GM12801 (cell line): Measurements from ENCODE around the gene RPS28.

Experiments
- TF ChIP-seq, protein P1 (sequence below): IDR thresholded peaks from one replicate; pipeline ENCODE4 v1.5.1; 2011; ENCODE audit warnings: control low read depth; ENCODE audit not compliant: insufficient read length; ENCODE audit errors: extremely low read depth

The RPS28 gene

DNA sequence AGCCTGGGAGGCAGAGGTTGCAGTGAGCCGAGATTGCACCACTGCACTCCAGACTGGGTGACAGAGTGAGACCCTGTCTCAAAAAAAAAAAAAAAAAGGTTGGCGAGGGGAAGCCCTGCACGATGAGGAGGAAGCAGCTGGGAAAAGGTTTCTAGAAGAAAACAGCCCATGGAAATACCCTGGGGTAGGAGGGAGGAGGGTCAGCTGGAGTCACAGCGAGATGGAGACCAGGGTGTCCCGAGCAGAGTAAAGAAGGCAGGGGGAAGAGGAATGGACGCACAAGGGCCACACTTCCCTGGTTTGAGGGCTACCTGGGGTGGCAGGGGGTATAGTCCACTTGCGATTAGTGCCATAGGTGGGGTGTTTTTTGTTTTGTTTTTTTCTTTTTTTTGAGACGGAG lies 15.4 kb downstream of the RPS28 start:
- TF ChIP-seq, protein P1, sequence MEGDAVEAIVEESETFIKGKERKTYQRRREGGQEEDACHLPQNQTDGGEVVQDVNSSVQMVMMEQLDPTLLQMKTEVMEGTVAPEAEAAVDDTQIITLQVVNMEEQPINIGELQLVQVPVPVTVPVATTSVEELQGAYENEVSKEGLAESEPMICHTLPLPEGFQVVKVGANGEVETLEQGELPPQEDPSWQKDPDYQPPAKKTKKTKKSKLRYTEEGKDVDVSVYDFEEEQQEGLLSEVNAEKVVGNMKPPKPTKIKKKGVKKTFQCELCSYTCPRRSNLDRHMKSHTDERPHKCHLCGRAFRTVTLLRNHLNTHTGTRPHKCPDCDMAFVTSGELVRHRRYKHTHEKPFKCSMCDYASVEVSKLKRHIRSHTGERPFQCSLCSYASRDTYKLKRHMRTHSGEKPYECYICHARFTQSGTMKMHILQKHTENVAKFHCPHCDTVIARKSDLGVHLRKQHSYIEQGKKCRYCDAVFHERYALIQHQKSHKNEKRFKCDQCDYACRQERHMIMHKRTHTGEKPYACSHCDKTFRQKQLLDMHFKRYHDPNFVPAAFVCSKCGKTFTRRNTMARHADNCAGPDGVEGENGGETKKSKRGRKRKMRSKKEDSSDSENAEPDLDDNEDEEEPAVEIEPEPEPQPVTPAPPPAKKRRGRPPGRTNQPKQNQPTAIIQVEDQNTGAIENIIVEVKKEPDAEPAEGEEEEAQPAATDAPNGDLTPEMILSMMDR, result no peak

DNA sequence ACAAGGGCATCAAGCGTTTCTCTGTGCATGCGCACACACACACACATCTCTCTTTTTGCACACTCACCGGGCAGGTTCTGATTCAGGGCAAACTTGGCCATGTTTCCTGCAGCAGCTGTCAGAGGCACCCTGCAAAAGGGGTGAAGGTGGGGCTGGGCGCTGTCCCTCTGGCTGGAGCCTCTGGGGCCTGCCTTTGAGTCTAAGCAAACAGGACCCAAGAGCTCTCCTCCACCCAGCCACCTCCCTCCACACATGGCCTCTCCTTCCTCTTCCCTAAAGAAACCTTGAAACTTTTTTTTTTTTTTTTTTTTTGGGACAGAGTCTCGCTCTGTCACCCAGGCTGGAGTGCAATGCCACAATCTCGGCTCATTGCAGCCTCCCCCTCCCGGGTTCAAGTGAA lies 16.4 kb downstream of the RPS28 start:
- TF ChIP-seq, protein P1, result no peak

DNA sequence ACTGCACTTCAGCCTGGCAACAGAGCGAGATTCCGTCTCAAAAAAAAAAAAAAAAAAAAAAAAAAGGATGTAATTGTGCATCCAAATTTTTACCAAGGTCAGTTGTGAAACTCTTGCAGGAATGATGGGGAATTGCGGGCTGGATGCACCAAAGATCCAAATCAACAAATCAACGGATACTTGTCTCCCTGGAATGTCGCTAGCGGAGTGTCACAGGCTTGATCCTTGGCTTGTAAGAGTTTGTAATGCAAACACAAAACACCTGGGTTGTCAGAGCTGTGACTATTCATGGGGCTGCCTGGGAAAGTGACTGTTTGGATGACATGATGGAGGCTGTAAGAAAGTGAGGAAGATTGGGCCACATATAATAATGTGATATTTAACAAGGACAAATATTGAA lies 17.5 kb downstream of the RPS28 start:
- TF ChIP-seq, protein P1, result no peak

DNA sequence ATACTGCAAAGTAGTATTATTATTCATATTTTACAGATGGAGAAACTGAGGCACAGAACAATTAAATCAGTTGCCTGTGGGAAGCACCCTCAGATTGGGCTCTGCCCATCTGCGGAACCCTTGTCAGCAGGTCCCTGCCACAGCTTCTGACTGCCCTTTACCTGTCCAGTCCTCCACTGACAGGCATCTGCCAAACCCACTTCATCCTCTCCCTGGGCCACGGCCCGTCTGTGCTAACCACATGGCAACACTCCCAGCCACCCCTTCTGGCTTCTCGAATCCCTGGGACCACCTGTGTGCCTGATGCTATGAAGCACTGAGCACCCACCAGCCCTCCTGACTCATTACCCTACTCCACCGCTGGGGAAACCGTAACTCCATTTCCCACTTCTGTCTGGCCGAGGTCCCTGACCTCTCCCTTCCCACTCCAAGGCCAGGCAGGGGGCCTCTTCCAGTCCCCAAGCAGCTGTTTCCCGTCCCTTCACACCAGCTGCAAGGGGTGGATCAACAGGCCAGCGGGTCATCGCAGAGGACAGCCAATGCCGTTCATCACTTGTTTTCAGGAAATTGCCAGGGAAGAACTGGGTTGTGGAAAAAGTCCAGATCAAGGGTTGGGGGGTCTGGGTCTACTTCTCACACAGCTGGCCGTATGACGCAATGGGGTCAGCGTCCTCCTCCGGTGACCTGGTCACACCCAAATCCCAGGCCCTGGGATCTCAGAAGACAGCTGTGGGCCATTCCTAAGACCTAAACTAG lies 19.2 kb downstream of the RPS28 start:
- TF ChIP-seq, protein P1, result no peak

DNA sequence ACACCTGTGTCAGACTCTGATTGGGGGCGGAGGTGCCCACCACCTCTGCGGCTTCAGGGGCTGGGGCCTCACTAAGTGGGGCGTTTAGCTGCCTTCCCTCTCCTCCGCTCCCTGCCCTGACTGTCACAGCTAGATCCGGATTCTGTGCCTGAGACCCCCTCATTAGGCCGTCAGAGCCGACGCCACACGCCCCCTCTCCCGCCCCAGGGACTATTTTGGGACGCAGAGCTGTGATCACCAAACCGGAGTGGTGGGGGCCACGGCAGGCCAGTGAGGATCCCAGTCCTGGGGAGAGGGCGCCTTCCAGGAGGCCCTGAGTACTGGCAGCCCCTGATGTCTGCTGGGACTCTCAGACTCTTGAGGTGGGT lies 21.0 kb downstream of the RPS28 start:
- TF ChIP-seq, protein P1, result no peak

DNA sequence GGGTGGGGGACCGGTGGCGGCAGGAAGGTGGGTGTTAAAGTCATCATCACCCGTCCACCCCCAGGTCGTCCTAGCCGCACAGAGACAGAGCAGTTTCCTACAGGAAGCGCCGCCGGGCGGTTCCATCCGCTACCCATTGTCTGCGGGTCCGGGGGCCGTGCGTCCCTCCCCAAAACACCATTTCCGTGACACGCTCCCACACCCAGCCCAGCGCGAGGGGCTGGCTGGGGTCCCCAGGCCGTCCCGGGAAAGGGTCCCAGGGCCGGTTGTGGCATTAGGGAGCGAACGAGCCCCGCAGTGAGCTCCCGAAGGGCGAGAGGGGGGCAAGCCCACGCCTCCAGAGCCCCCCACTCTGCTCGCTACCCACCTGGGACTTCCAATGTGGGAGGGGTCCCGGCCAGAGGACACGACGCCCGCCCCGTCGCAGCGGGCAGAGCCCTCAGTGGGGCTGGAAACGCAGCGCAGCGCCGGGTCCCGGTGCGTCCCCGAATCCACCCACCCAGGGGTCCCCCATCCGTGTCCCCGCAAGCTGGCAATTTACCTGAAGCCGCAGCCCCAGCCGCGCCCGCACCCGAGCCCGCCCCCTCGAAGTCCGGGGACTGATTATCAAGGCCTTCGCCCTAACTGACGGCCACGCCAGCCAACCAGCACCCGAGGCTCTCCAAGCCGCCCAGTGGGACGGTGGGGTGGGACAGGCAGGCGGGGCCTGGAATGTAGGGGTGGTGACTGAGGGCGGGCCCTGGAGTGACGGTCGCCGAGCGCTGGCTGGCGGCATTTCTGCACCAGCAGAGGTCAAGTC lies 21.6 kb downstream of the RPS28 start, which contains the start of gene KANK3:
Gene KANK3, minus strand, starts transcription at position 579 of the 799 bp plus-strand sequence. CDS start 5,434 bp downstream, outside the sequence.
- TF ChIP-seq, protein P1, result no peak

DNA sequence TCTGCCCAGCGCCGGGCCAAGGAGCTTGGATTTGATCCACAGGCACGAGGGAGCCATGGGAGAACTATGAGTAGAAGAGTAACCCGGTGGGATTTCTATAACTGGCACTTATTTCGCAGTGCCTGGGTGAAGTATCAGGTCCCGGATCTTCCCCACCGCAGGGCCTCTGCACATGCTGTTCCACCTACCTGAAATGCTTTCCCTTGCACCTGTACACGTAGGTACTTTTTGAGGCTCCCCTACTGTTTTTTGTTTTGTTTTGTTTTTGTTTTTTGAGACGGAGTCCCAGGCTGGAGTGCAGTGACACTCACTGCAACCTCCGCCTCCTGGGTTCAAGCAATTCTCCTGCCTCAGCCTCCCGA lies 22.2 kb downstream of the RPS28 start:
- TF ChIP-seq, protein P1, result no peak
